CD4-positive, alpha-beta T cell (primary cell): ENCODE data around the gene PRR11. TPM values are rescaled to one million over a fixed set of nuclear protein-coding genes. Genes with fewer than 3 reads are reported as not detected.
"Not testable (repeated sequence)": the region's sequence is repeated elsewhere in the genome, so short reads cannot be mapped to it uniquely, and the experiment has no call there.

Experiments
- ATAC-seq: fragments of 200-7000 bp; cut with Tn5 transposase; one replicate; pipeline ENCODE4 v1.10.0; 2022; ENCODE audit warnings: mild to moderate bottlenecking; ENCODE audit not compliant: poor library complexity
- CTCF ChIA-PET: fragments of 350-600 bp; sonication (Branson Sonifier 250); formaldehyde crosslinking; loops from one replicate; lab custom pipeline; 2021; ENCODE audit warnings: antibody characterized with exemption, inconsistent platforms; lab: Charles Lee
- POLR2A ChIA-PET: fragments of 350-600 bp; sonication (Branson Sonifier 250); formaldehyde crosslinking; loops from one replicate; lab custom pipeline; 2021; ENCODE audit warnings: antibody characterized with exemption, inconsistent platforms; lab: Charles Lee
- DNase-seq, 14 experiments: peaks; one replicate each; pipeline ENCODE4 v3.0.0-alpha.2; 2013 to 2020; ENCODE audit warnings: mixed read lengths in 2 of 14
- H3K27ac ChIP-seq, 2 donors: one replicate each; pipeline versions ENCODE4 v1.5.1 to v1.7.0; 2013; ENCODE audit warnings: low read length in 2 of 2, low read depth in 1 of 2, mild to moderate bottlenecking in 1 of 2
- H3K27me3 ChIP-seq, 2 experiments: 1 replicate in 1 of 2; 2 replicates in 1 of 2; pipeline versions ENCODE4 v1.6.1 to v1.7.0; 2013; ENCODE audit warnings: low read length in 2 of 2, control low read depth in 1 of 2, mild to moderate bottlenecking in 1 of 2, moderate library complexity in 1 of 2; ENCODE audit not compliant: insufficient read depth in 2 of 2, control insufficient read depth in 1 of 2
- H3K36me3 ChIP-seq: one replicate; pipeline ENCODE4 v1.6.1; 2013; ENCODE audit warnings: low read length, control low read depth; ENCODE audit not compliant: insufficient read depth
- H3K4me1 ChIP-seq: one replicate; pipeline ENCODE4 v1.6.1; 2013; ENCODE audit warnings: low read length, control low read depth; ENCODE audit not compliant: insufficient read depth
- H3K4me3 ChIP-seq: one replicate; pipeline ENCODE4 v1.5.1; 2013; ENCODE audit warnings: mild to moderate bottlenecking, low read length, moderate library complexity
- H3K9me3 ChIP-seq, 2 experiments: 1 replicate in 1 of 2; 2 replicates in 1 of 2; pipeline versions ENCODE4 v1.6.1 to v1.7.0; 2013; ENCODE audit warnings: low read length in 2 of 2, mild to moderate bottlenecking in 2 of 2, control low read depth in 1 of 2, moderate library complexity in 1 of 2; ENCODE audit not compliant: control insufficient read depth in 1 of 2, insufficient read depth in 1 of 2
- H3K27ac Mint-ChIP-seq: one replicate; pipeline ENCODE4 v1.8.0; 2020; ENCODE audit warnings: mixed read lengths
- H3K27me3 Mint-ChIP-seq: one replicate; pipeline ENCODE4 v1.8.0; 2021; ENCODE audit warnings: mixed read lengths
- H3K36me3 Mint-ChIP-seq: one replicate; pipeline ENCODE4 v1.8.0; 2021; ENCODE audit warnings: low read depth, mixed read lengths
- H3K4me1 Mint-ChIP-seq: one replicate; pipeline ENCODE4 v1.8.0; 2021; ENCODE audit warnings: low read depth, mixed read lengths
- H3K4me3 Mint-ChIP-seq: one replicate; pipeline ENCODE4 v1.8.0; 2020; ENCODE audit warnings: mild to moderate bottlenecking, mixed read lengths
- H3K9me3 Mint-ChIP-seq: one replicate; pipeline ENCODE4 v1.8.0; 2020; ENCODE audit warnings: mixed read lengths
- CTCF ChIP-seq: fragments of 200-600 bp; IDR thresholded peaks from one replicate; pipeline ENCODE4 v1.8.0; 2022; ENCODE audit warnings: antibody characterized with exemption, mild to moderate bottlenecking
- intact Hi-C, 2 experiments: fragments of 100-400 bp; cut with DNase I in 1 of 2; cut with micrococcal nuclease in 1 of 2; formaldehyde crosslinking; loops; one replicate each; pipeline versions ENCODE4 v1.15.1 to v1.9.0; 2023 to 2025; cut with DNase I, micrococcal nuclease
- total RNA-seq, 174 experiments: library from RNA in 2 of 174; stranded (reverse) in 2 of 174; gene quantifications; one replicate each; pipeline ENCODE4 v1.2.3 and lab custom pipeline; 2021 to 2026

PRR11 gene
- total RNA-seq, 2 experiments from 2014 or later: 0.69 to 0.92 TPM

DNA sequence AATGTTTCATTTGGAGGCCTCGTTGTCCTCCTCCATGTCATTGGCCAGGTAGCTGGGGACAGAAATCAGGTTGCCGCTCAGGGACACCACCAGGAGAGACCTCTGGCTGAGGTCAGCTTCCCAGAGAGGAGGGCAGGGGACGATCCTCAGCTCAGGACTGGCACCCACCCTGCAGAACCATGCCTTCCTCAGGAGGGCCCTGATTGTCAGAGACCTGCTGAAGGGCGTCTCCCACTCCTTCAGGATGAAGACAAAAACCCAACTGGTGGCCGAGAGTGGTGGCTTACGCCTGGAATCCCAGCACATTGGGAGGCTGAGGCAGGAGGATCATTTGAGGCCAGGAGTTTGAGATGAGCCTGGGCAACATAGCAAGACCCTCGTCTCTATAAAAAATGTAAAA, 19.5 kb downstream of the PRR11 start:
- no peak for ATAC-seq
- Mint-ChIP-seq H3K27me3 (no peaks in the 10 kb centered on the region), H3K4me1 (no peaks in the 10 kb centered on the region), H3K4me3 (no peak overlapping the region), H3K27ac (no peak overlapping the region), H3K9me3 (no peaks in the 10 kb centered on the region), H3K36me3 (no peaks in the 10 kb centered on the region)
- Histone ChIP-seq H3K4me1 (no peaks in the 10 kb centered on the region), H3K36me3 (no peaks in the 10 kb centered on the region), H3K9me3 (peaks cover 0 to 6% of the 10 kb centered on the region in 2 experiments), H3K4me3 (no peak overlapping the region), H3K27ac (no peak overlapping the region), H3K27me3 (no peaks in the 10 kb centered on the region)
- TF ChIP-seq CTCF: no peak
- CTCF ChIA-PET: no interaction called here
- POLR2A ChIA-PET: no interaction called here
- intact Hi-C loops: no loop called here
- no peak for DNase-seq

DNA sequence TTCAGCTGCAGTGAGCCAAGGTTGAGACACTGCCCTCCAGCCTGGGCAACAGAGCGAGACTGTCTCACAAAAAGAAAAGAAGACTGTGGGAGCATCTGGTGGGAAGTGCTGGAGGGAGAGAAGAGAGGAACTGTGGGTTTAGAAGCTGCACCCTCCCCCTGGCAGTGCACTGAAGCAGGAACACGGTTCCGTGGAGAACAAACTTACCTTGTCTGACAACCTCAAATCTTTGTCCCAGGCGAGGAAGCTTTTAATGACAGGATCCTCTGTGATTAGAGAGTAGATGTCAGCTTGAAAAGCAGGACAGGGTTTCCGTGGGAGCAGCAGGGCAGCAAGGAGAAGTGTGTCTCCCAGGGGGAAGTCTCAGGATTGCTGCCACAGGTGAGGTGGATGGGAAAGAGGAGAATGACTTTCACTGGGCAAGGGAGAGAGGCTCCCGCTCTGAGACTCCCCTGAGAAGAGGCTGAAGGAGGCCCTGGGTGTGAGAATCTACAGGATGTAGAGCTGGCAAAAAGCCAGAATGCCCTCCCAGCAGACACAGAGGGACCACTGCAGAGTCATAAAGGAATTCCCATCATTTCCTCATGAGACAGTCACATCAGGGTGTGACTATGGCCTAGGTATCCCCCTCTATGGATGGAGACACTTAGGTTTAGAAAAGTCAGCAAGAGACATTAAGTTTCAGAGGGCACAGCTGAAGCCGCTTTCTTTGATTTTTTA, 22.9 kb downstream of the PRR11 start:
- H3K36me3 Mint-ChIP-seq: no peaks in the 10 kb centered on the region
- H3K4me3 Mint-ChIP-seq: no peak overlapping the region
- Histone ChIP-seq H3K27me3 (no peaks in the 10 kb centered on the region), H3K9me3 (no peaks in the 10 kb centered on the region), H3K4me1 (no peaks in the 10 kb centered on the region), H3K36me3 (no peaks in the 10 kb centered on the region), H3K27ac (no peak overlapping the region), H3K4me3 (no peak overlapping the region)
- no peak overlapping the region for H3K27ac Mint-ChIP-seq
- no peaks in the 10 kb centered on the region for H3K27me3 Mint-ChIP-seq
- CTCF ChIA-PET: no interaction called here
- DNase-seq (no peak), ATAC-seq (no peak)
- intact Hi-C loops: no loop called here
- POLR2A ChIA-PET: no interaction called here
- H3K4me1 Mint-ChIP-seq: no peaks in the 10 kb centered on the region
- no peaks in the 10 kb centered on the region for H3K9me3 Mint-ChIP-seq
- TF ChIP-seq CTCF: no peak

- H3K27ac Mint-ChIP-seq, H3K4me3 ChIP-seq, H3K36me3 Mint-ChIP-seq, H3K9me3 Mint-ChIP-seq, H3K9me3 ChIP-seq, ATAC-seq, H3K27me3 Mint-ChIP-seq, H3K4me1 ChIP-seq, intact Hi-C loops, H3K36me3 ChIP-seq, POLR2A ChIA-PET, CTCF ChIA-PET, H3K4me3 Mint-ChIP-seq, H3K27ac ChIP-seq, H3K4me1 Mint-ChIP-seq, DNase-seq, H3K27me3 ChIP-seq: not testable (repeated sequence)
Measured at GRCh38 chr17:59179601-59180000, 24.1 kb downstream of the PRR11 start.

GRCh38 chr17:59180626-59181025, 25.1 kb downstream of the PRR11 start:
- DNase-seq (no peak), ATAC-seq (no peak)
- H3K27ac Mint-ChIP-seq: no peak overlapping the region
- H3K36me3 Mint-ChIP-seq: no peaks in the 10 kb centered on the region
- Histone ChIP-seq H3K4me1 (no peaks in the 10 kb centered on the region), H3K27me3 (no peaks in the 10 kb centered on the region), H3K4me3 (no peak overlapping the region), H3K36me3 (no peaks in the 10 kb centered on the region), H3K27ac (no peak overlapping the region), H3K9me3 (no peaks in the 10 kb centered on the region)
- H3K4me3 Mint-ChIP-seq: no peak overlapping the region
- CTCF ChIA-PET: interaction anchor here (0.6 kb wide), 1 partner anchor 92 kb away, joined by 3 read pairs; no protein-coding TSS in a partner anchor
- H3K9me3 Mint-ChIP-seq: no peaks in the 10 kb centered on the region
- POLR2A ChIA-PET: interaction anchor here (0.6 kb wide), 1 partner anchor 28 kb away, joined by 3 read pairs; no protein-coding TSS in a partner anchor
- H3K4me1 Mint-ChIP-seq: no peaks in the 10 kb centered on the region
- TF ChIP-seq CTCF: no peak
- H3K27me3 Mint-ChIP-seq: no peaks in the 10 kb centered on the region
- intact Hi-C loops: no loop called here
